Measurements from ENCODE around the gene PMEPA1. TPM values are rescaled to one million over a fixed set of nuclear protein-coding genes. Genes with fewer than 3 reads are reported as not detected.

Gene PMEPA1
- total RNA-seq, 1 donor from 2014 or later, result 61.3 TPM

GRCh38 chr20:57734754-57735153 lies 24.9 kb upstream of the PMEPA1 start:
- Mint-ChIP-seq H3K9me3 (ENCODE audit: unreplicated experiment) (no peaks in the 10 kb centered on the region), H3K4me1 (ENCODE audit: unreplicated experiment) (peaks cover 3% of the 10 kb centered on the region), H3K27ac (ENCODE audit: unreplicated experiment) (no peak overlapping the region), H3K4me3 (ENCODE audit: unreplicated experiment) (no peak overlapping the region), H3K36me3 (ENCODE audit: low read depth, unreplicated experiment) (no peaks in the 10 kb centered on the region), H3K27me3 (ENCODE audit: unreplicated experiment) (no peaks in the 10 kb centered on the region)
- TF ChIP-seq, protein P1, sequence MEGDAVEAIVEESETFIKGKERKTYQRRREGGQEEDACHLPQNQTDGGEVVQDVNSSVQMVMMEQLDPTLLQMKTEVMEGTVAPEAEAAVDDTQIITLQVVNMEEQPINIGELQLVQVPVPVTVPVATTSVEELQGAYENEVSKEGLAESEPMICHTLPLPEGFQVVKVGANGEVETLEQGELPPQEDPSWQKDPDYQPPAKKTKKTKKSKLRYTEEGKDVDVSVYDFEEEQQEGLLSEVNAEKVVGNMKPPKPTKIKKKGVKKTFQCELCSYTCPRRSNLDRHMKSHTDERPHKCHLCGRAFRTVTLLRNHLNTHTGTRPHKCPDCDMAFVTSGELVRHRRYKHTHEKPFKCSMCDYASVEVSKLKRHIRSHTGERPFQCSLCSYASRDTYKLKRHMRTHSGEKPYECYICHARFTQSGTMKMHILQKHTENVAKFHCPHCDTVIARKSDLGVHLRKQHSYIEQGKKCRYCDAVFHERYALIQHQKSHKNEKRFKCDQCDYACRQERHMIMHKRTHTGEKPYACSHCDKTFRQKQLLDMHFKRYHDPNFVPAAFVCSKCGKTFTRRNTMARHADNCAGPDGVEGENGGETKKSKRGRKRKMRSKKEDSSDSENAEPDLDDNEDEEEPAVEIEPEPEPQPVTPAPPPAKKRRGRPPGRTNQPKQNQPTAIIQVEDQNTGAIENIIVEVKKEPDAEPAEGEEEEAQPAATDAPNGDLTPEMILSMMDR (IDR thresholded peaks at IDR 0.05; ENCODE audit: unreplicated experiment), result no peak
- DNase-seq (ENCODE audit: low spot score), result no peak

DNA sequence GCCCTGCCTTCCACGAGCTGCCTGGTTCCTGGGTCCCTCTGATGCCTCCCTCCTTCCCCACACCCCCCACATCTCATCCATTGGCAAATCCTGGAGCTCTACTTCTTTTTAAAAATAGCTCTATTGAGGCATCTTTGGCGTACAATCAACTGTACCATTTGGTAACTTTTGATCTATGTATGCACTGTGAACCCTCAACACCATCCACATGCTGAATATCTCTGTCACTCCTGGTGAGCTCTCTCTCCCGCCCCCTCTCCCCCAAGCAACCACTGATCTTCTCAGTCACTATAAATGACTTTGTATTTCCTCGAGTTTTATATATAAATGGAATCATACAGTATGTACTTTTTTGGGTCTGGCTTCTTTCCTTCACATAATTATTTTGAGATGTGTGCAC lies 22.4 kb upstream of the PMEPA1 start:
- Mint-ChIP-seq H3K4me1 (ENCODE audit: unreplicated experiment) (no peaks in the 10 kb centered on the region), H3K27me3 (ENCODE audit: unreplicated experiment) (no peaks in the 10 kb centered on the region), H3K9me3 (ENCODE audit: unreplicated experiment) (no peaks in the 10 kb centered on the region), H3K27ac (ENCODE audit: unreplicated experiment) (no peak overlapping the region), H3K4me3 (ENCODE audit: unreplicated experiment) (no peak overlapping the region), H3K36me3 (ENCODE audit: low read depth, unreplicated experiment) (no peaks in the 10 kb centered on the region)
- DNase-seq (ENCODE audit: low spot score), result no peak
- TF ChIP-seq, protein P1 (IDR thresholded peaks at IDR 0.05; ENCODE audit: unreplicated experiment), result no peak

GRCh38 chr20:57728762-57729161 lies 18.9 kb upstream of the PMEPA1 start:
- H3K4me3 Mint-ChIP-seq (ENCODE audit: unreplicated experiment), result no peak overlapping the region
- no peak for DNase-seq (ENCODE audit: low spot score)
- no peaks in the 10 kb centered on the region for H3K4me1 Mint-ChIP-seq (ENCODE audit: unreplicated experiment)
- no peaks in the 10 kb centered on the region for H3K9me3 Mint-ChIP-seq (ENCODE audit: unreplicated experiment)
- no peaks in the 10 kb centered on the region for H3K36me3 Mint-ChIP-seq (ENCODE audit: low read depth, unreplicated experiment)
- no peaks in the 10 kb centered on the region for H3K27me3 Mint-ChIP-seq (ENCODE audit: unreplicated experiment)
- TF ChIP-seq, protein P1 (IDR thresholded peaks at IDR 0.05; ENCODE audit: unreplicated experiment), result no peak
- no peak overlapping the region for H3K27ac Mint-ChIP-seq (ENCODE audit: unreplicated experiment)

- TF ChIP-seq, protein P1 (IDR thresholded peaks at IDR 0.05; ENCODE audit: unreplicated experiment), result no peak
- Mint-ChIP-seq H3K4me1 (ENCODE audit: unreplicated experiment) (no peaks in the 10 kb centered on the region), H3K36me3 (ENCODE audit: low read depth, unreplicated experiment) (no peaks in the 10 kb centered on the region), H3K4me3 (ENCODE audit: unreplicated experiment) (no peak overlapping the region), H3K27ac (ENCODE audit: unreplicated experiment) (no peak overlapping the region), H3K27me3 (ENCODE audit: unreplicated experiment) (no peaks in the 10 kb centered on the region), H3K9me3 (ENCODE audit: unreplicated experiment) (no peaks in the 10 kb centered on the region)
- DNase-seq (ENCODE audit: low spot score), result no peak
Observed at GRCh38 chr20:57727863-57728262, 18.0 kb upstream of the PMEPA1 start.

GRCh38 chr20:57725636-57726035 lies 15.8 kb upstream of the PMEPA1 start:
- Mint-ChIP-seq H3K27ac (ENCODE audit: unreplicated experiment) (no peak overlapping the region), H3K4me3 (ENCODE audit: unreplicated experiment) (no peak overlapping the region), H3K4me1 (ENCODE audit: unreplicated experiment) (no peaks in the 10 kb centered on the region), H3K27me3 (ENCODE audit: unreplicated experiment) (peaks cover 2% of the 10 kb centered on the region), H3K9me3 (ENCODE audit: unreplicated experiment) (no peaks in the 10 kb centered on the region), H3K36me3 (ENCODE audit: low read depth, unreplicated experiment) (no peaks in the 10 kb centered on the region)
- TF ChIP-seq, protein P1 (IDR thresholded peaks at IDR 0.05; ENCODE audit: unreplicated experiment), result no peak
- no peak for DNase-seq (ENCODE audit: low spot score)
